CD4-positive, alpha-beta memory T cell (primary cell): ENCODE results near the gene DDIT3. TPM values are rescaled to one million over a fixed set of nuclear protein-coding genes. Genes with fewer than 3 reads are reported as not detected.

Experiments
- CTCF ChIA-PET: fragments of 350-600 bp; sonication (Branson Sonifier 250); formaldehyde crosslinking; loops from one replicate; lab custom pipeline; 2021; ENCODE audit warnings: inconsistent platforms; ENCODE audit not compliant: partially characterized antibody; lab: Charles Lee
- POLR2A ChIA-PET: fragments of 350-600 bp; sonication (Branson Sonifier 250); formaldehyde crosslinking; loops from one replicate; lab custom pipeline; 2021; ENCODE audit not compliant: partially characterized antibody; lab: Charles Lee
- DNase-seq, 5 donors: peaks; one replicate each; pipeline versions ENCODE4 v3.0.0 to v3.0.0-alpha.2; 2020 to 2022; ENCODE audit warnings: mixed read lengths in 1 of 5
- H3K27ac ChIP-seq: one replicate; pipeline ENCODE4 v1.7.0; 2013; ENCODE audit warnings: low read depth, low read length
- H3K27me3 ChIP-seq: 2 replicates; pipeline ENCODE4 v1.7.0; 2013; ENCODE audit warnings: mild to moderate bottlenecking, low read length, moderate library complexity; ENCODE audit not compliant: insufficient read depth
- H3K36me3 ChIP-seq: 2 replicates; pipeline ENCODE4 v1.7.0; 2013; ENCODE audit warnings: mild to moderate bottlenecking, low read length, moderate library complexity; ENCODE audit not compliant: insufficient read depth
- H3K4me1 ChIP-seq: 2 replicates; pipeline ENCODE4 v1.7.0; 2013; ENCODE audit warnings: mild to moderate bottlenecking, low read length, moderate library complexity; ENCODE audit not compliant: insufficient read depth
- H3K4me3 ChIP-seq, 2 donors: one replicate each; pipeline ENCODE4 v1.7.0; 2013; ENCODE audit warnings: low read length in 2 of 2, mild to moderate bottlenecking in 1 of 2
- H3K9me3 ChIP-seq, 2 donors: one replicate each; pipeline ENCODE4 v1.7.0; 2013; ENCODE audit warnings: low read length in 2 of 2, control low read depth in 1 of 2; ENCODE audit not compliant: control insufficient read depth in 1 of 2
- H3K27ac Mint-ChIP-seq, 7 donors: one replicate each; pipeline ENCODE4 v1.8.0; 2020 to 2021; ENCODE audit warnings: mixed read lengths in 7 of 7, mild to moderate bottlenecking in 6 of 7, inconsistent platforms in 3 of 7, moderate library complexity in 3 of 7
- H3K27me3 Mint-ChIP-seq, 2 donors: one replicate each; pipeline ENCODE4 v1.8.0; 2020 to 2021; ENCODE audit warnings: mixed read lengths in 2 of 2
- H3K36me3 Mint-ChIP-seq, 2 donors: one replicate each; pipeline ENCODE4 v1.8.0; 2020 to 2021; ENCODE audit warnings: mixed read lengths in 2 of 2, inconsistent platforms in 1 of 2, mild to moderate bottlenecking in 1 of 2
- H3K4me1 Mint-ChIP-seq, 4 donors: one replicate each; pipeline ENCODE4 v1.8.0; 2020 to 2021; ENCODE audit warnings: mixed read lengths in 4 of 4, mild to moderate bottlenecking in 1 of 4
- H3K4me3 Mint-ChIP-seq, 8 donors: one replicate each; pipeline ENCODE4 v1.8.0; 2020 to 2021; ENCODE audit warnings: mixed read lengths in 8 of 8, mild to moderate bottlenecking in 7 of 8, moderate library complexity in 6 of 8, inconsistent platforms in 3 of 8
- H3K9me3 Mint-ChIP-seq, 8 donors: one replicate each; pipeline ENCODE4 v1.8.0; 2020 to 2021; ENCODE audit warnings: mixed read lengths in 8 of 8, mild to moderate bottlenecking in 5 of 8, inconsistent platforms in 3 of 8, moderate library complexity in 1 of 8
- intact Hi-C: fragments of 100-400 bp; cut with micrococcal nuclease; formaldehyde crosslinking; loops from one replicate; pipeline ENCODE4 v1.15.1; 2023
- polyA plus RNA-seq, 2 donors: library from polyadenylated mRNA; unstranded; fragments of 300-500 nt; fragmentation: Illumina TruSeq; gene quantifications; one replicate each; pipeline ENCODE4 v1.2.3, GENCODE V29; 2021
- total RNA-seq, 2 experiments: library from RNA; stranded (reverse); gene quantifications; one replicate each; pipeline ENCODE4 v1.2.3, GENCODE V29; 2021

Gene DDIT3
- total and polyA plus RNA-seq, 4 experiments from 2014 or later, result 15.4 to 40.8 (median 30.7) TPM

DNA sequence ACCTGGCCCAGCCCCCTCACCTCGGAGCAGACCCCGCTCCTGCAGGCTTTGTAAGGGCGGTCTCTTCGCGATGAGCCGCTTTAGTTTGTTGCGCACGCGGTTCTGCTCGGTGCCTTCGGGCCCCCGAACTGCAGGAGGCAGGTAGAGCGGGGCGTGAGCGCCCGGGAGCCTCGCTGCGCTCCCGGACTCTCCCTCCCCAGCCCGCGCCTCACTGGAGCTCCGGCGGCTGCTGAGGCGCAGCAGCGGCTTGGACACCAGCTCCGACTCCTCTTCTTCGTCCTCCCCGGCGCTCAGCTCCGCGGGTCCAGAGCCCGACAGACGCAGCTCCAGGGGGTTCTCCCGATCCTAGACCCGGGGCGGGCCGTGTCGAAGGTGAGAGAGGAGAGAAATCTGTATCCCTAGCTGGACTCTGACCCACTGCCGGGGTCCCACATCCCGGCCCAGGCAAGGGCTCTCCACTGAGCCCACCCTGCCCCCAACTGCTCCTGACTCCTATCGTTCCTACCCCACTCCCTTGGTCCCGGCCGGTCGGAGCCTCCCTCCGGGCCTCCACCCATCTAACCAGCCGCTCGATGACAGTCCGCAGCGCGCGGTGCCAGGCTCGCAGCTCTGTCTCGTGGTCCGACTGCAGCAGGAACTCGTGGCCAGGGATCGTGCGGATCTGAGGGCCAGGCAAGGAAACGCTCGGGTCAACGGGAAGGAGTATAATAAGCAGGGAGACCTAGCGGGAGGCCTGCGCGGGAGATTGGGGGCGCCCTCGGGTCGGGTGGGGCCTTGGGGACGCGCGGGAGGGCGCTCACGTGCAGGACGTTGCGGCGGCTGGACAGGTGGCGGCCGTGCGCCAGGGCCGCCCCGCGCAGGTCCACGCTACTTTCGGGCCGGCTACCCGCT, 44.8 kb downstream of the DDIT3 start:
- intact Hi-C loops, result loop anchor here (2.0 to 5.0 kb wide), 2 partner anchors 71 to 267 kb away; partner anchors contain the start of gene DCTN2
- Histone ChIP-seq H3K4me3 (peak overlapping the region; percentile 91 to 97), H3K27ac (peak overlapping the region; percentile 86), H3K9me3 (no peaks in the 10 kb centered on the region), H3K36me3 (peaks cover 43% of the 10 kb centered on the region), H3K27me3 (no peaks in the 10 kb centered on the region), H3K4me1 (peaks cover 75% of the 10 kb centered on the region)
- peaks cover 42 to 64% of the 10 kb centered on the region in 2 donors for H3K36me3 Mint-ChIP-seq
- H3K27me3 Mint-ChIP-seq, result no peaks in the 10 kb centered on the region
- CTCF ChIA-PET, result interaction anchor here (0.6 to 10.7 kb wide), 9 partner anchors 9 to 109 kb away, joined by 3 to 204 read pairs (median 4); partner anchors contain the start of genes GLI1, INHBE and MARS1
- H3K9me3 Mint-ChIP-seq, result peaks cover 0 to 3% (median 0%) of the 10 kb centered on the region in 8 donors
- DNase-seq, result peak in 1 of 5 donors; percentile 27
- peaks cover 45 to 81% (median 63%) of the 10 kb centered on the region in 4 donors for H3K4me1 Mint-ChIP-seq
- POLR2A ChIA-PET, result interaction anchor here (1.3 to 10.2 kb wide), 5 partner anchors 13 to 266 kb away, joined by 3 to 225 read pairs (median 75); partner anchors contain the start of genes DDIT3, GLI1 and MARS1
- peak overlapping the region; percentile 46 to 99 (median 98) for H3K4me3 Mint-ChIP-seq
- H3K27ac Mint-ChIP-seq, result peak overlapping the region in 3 of 7 donors; percentile 98 to 100 (median 99)

DNA sequence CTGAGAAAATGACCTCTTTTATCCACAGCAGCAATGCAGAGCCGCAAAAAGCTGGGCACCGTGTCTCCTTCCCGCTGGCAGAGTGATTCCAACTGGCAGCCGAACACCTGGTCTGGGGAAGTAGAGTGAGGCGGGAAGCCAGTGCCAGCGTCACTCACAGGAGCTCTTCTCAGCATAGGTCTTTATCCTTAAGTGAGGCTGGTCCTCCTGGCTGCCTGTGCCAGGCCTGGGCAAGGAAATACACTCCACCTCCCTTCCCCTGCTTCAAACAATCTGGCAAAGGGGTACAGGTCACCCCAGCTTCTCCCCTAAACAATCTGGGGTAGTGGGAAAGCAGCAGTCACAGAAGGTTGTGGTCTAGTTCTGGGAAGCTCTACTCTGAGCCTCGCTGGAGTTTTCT, 45.5 kb downstream of the DDIT3 start:
- Histone ChIP-seq H3K27me3 (no peaks in the 10 kb centered on the region), H3K36me3 (peaks cover 50% of the 10 kb centered on the region), H3K4me3 (no peak overlapping the region), H3K27ac (no peak overlapping the region), H3K9me3 (no peaks in the 10 kb centered on the region), H3K4me1 (peaks cover 69% of the 10 kb centered on the region)
- peaks cover 41 to 74% (median 57%) of the 10 kb centered on the region in 4 donors for H3K4me1 Mint-ChIP-seq
- ChIA-PET CTCF (interaction anchor here (1.5 to 10.7 kb wide), 5 partner anchors 10 to 110 kb away, joined by 4 to 204 read pairs (median 29); partner anchors contain the start of genes GLI1, INHBE and MARS1), POLR2A (interaction anchor here (1.3 to 10.2 kb wide), 4 partner anchors 12 to 267 kb away, joined by 3 to 225 read pairs (median 78); partner anchors contain the start of genes DDIT3, GLI1 and MARS1)
- no peak for DNase-seq
- H3K27ac Mint-ChIP-seq, result peak overlapping the region; percentile 60 to 94 (median 82)
- H3K27me3 Mint-ChIP-seq, result no peaks in the 10 kb centered on the region
- peaks cover 0 to 3% (median 0%) of the 10 kb centered on the region in 8 donors for H3K9me3 Mint-ChIP-seq
- H3K36me3 Mint-ChIP-seq, result peaks cover 42 to 65% of the 10 kb centered on the region in 2 donors
- intact Hi-C loops, result loop anchor here (5.0 kb wide), 1 partner anchor 267 kb away; no protein-coding TSS in a partner anchor
- H3K4me3 Mint-ChIP-seq, result peak overlapping the region; percentile 68 to 85 (median 79)

DNA sequence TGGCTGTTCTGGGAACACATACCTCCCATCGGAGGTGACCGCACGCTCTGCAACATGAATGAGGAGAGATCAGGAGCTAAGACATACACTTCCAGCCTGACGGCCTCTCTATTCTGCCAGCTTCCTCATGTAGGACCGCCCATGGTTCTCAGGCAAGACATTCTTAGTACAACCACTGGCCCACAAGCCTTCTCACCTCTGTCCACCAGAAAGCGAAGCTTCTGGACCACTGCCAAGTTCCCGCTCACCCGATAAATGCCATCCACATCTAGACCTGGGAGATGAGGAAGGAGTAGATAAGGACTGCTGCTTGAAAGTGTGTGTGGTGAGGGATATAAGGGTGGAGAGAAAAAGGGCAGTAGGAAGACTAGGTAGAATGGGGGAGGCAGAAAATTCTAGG, 45.9 kb downstream of the DDIT3 start:
- Histone ChIP-seq H3K27me3 (no peaks in the 10 kb centered on the region), H3K4me1 (peaks cover 64% of the 10 kb centered on the region), H3K27ac (no peak overlapping the region), H3K36me3 (peaks cover 54% of the 10 kb centered on the region), H3K4me3 (no peak overlapping the region), H3K9me3 (no peaks in the 10 kb centered on the region)
- intact Hi-C loops, result no loop called here
- Mint-ChIP-seq H3K4me1 (peaks cover 37 to 70% (median 53%) of the 10 kb centered on the region in 4 donors), H3K9me3 (peaks cover 0 to 3% (median 0%) of the 10 kb centered on the region in 8 donors), H3K4me3 (peak overlapping the region; percentile 71 to 85 (median 79)), H3K36me3 (peaks cover 42 to 70% of the 10 kb centered on the region in 2 donors), H3K27ac (peak overlapping the region; percentile 60 to 94 (median 82)), H3K27me3 (no peaks in the 10 kb centered on the region)
- DNase-seq, result no peak
- ChIA-PET POLR2A (interaction anchor here (1.3 to 10.2 kb wide), 4 partner anchors 12 to 267 kb away, joined by 3 to 225 read pairs (median 78); partner anchors contain the start of genes DDIT3, GLI1 and MARS1), CTCF (interaction anchor here (1.3 to 10.7 kb wide), 5 partner anchors 10 to 29 kb away, joined by 3 to 204 read pairs (median 29); partner anchors contain the start of genes GLI1, INHBE and MARS1)

DNA sequence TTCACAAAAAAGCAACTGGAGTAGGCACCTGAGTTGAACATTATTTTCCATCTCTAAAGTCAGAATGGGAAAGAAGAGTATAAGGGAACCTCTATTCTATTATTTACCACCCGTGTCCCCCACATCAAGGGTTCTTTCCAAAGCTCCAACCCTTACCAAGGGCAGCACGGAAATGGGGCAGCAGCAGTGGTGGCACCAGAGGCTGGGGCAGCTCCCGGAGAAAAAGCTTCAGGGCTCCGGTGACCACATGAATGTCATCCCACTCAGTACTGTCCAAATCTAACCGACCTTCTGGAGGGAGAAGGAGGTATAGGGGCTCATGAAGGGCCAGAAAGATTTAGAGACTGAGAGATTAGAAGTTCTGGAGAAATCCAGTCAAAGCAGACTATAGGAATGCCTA, 46.4 kb downstream of the DDIT3 start:
- no peak overlapping the region for H3K4me3 ChIP-seq
- H3K27me3 ChIP-seq, result no peaks in the 10 kb centered on the region
- POLR2A ChIA-PET, result interaction anchor here (7.0 to 10.2 kb wide), 2 partner anchors 12 to 14 kb away, joined by 75 to 225 read pairs; partner anchors contain the start of genes GLI1 and MARS1
- H3K27ac Mint-ChIP-seq, result peak overlapping the region; percentile 60 to 92 (median 82)
- H3K9me3 Mint-ChIP-seq, result no peaks in the 10 kb centered on the region
- H3K36me3 Mint-ChIP-seq, result peaks cover 46 to 75% of the 10 kb centered on the region in 2 donors
- no peak for DNase-seq
- peaks cover 31 to 64% (median 48%) of the 10 kb centered on the region in 4 donors for H3K4me1 Mint-ChIP-seq
- no peaks in the 10 kb centered on the region for H3K27me3 Mint-ChIP-seq
- peaks cover 59% of the 10 kb centered on the region for H3K4me1 ChIP-seq
- no peaks in the 10 kb centered on the region for H3K9me3 ChIP-seq
- peak overlapping the region in 7 of 8 donors; percentile 14 to 85 (median 78) for H3K4me3 Mint-ChIP-seq
- CTCF ChIA-PET, result interaction anchor here (1.3 to 10.7 kb wide), 5 partner anchors 11 to 30 kb away, joined by 3 to 204 read pairs (median 29); partner anchors contain the start of genes GLI1, INHBE and MARS1
- peaks cover 59% of the 10 kb centered on the region for H3K36me3 ChIP-seq
- H3K27ac ChIP-seq, result no peak overlapping the region
- intact Hi-C loops, result no loop called here

DNA sequence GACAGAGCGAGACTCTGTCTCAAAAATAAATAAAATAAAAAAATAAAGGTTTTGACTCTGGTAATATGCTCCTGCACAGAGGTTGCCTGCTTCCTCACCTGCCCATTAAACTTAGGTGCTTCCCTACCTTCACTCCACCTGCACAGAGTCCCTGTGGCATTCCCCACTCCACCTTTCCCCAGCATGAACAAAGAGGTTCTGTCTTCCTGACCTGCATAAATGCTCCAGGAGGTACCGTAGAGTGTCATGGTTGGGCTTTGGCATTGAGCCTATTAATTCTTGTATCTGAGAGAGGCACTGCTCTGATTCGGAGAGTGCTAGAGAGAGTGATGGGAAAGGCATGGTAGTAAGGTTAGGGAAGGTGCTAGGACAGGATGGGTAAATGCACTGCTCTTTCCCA, 46.9 kb downstream of the DDIT3 start:
- H3K4me1 Mint-ChIP-seq, result peaks cover 27 to 61% (median 44%) of the 10 kb centered on the region in 4 donors
- no peak overlapping the region for H3K27ac ChIP-seq
- H3K27ac Mint-ChIP-seq, result peak overlapping the region in 6 of 7 donors; percentile 60 to 92 (median 84)
- no peak overlapping the region for H3K4me3 ChIP-seq
- no peaks in the 10 kb centered on the region for H3K27me3 ChIP-seq
- no peaks in the 10 kb centered on the region for H3K9me3 ChIP-seq
- peaks cover 49 to 75% of the 10 kb centered on the region in 2 donors for H3K36me3 Mint-ChIP-seq
- peak overlapping the region in 6 of 8 donors; percentile 0 to 84 (median 55) for H3K4me3 Mint-ChIP-seq
- peak in 1 of 5 donors; percentile 27 for DNase-seq
- peaks cover 59% of the 10 kb centered on the region for H3K36me3 ChIP-seq
- peaks cover 0 to under 1% (median 0%) of the 10 kb centered on the region in 8 donors for H3K9me3 Mint-ChIP-seq
- no peaks in the 10 kb centered on the region for H3K27me3 Mint-ChIP-seq
- H3K4me1 ChIP-seq, result peaks cover 54% of the 10 kb centered on the region
- ChIA-PET CTCF (interaction anchor here (1.3 to 10.7 kb wide), 4 partner anchors 11 to 30 kb away, joined by 3 to 204 read pairs (median 29); partner anchors contain the start of genes GLI1, INHBE and MARS1), POLR2A (interaction anchor here (7.0 to 10.2 kb wide), 2 partner anchors 11 to 15 kb away, joined by 75 to 225 read pairs; partner anchors contain the start of genes GLI1 and MARS1)
- intact Hi-C loops, result no loop called here

DNA sequence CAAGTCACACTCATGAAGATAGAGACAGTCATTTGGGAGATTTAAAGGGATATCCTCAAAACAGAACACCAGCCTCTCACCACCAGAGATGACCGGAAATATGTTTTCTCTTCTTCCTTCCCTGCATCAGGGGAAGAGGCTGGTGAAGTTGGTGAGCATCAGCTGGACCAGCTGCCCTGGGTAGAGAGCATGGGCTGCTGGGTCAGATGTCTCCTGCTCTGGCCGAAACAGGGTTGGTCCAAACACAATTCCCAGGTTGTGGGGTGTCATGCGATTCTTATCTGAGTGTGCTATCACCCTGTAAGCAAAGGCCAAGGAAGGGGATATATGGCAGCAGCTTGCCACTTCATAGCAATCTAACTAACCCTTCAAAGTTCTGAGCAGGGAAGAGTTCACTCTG, 47.9 kb downstream of the DDIT3 start:
- H3K27ac ChIP-seq, result no peak overlapping the region
- H3K36me3 ChIP-seq, result peaks cover 59% of the 10 kb centered on the region
- no peak overlapping the region for H3K4me3 ChIP-seq
- ChIA-PET CTCF (interaction anchor here (1.3 to 1.9 kb wide), 4 partner anchors 9 to 111 kb away, joined by 4 to 15 read pairs (median 5); no protein-coding TSS in a partner anchor), POLR2A (interaction anchor here (1.3 to 1.8 kb wide), 3 partner anchors 10 to 48 kb away, joined by 3 to 6 read pairs (median 4); partner anchors contain the start of gene DDIT3)
- H3K4me1 Mint-ChIP-seq, result peaks cover 24 to 57% (median 41%) of the 10 kb centered on the region in 4 donors
- H3K36me3 Mint-ChIP-seq, result peaks cover 56 to 70% of the 10 kb centered on the region in 2 donors
- H3K9me3 ChIP-seq, result no peaks in the 10 kb centered on the region
- H3K27me3 Mint-ChIP-seq, result no peaks in the 10 kb centered on the region
- peaks cover 48% of the 10 kb centered on the region for H3K4me1 ChIP-seq
- peak overlapping the region in 3 of 8 donors; percentile 3 to 54 (median 13) for H3K4me3 Mint-ChIP-seq
- H3K27ac Mint-ChIP-seq, result peak overlapping the region in 5 of 7 donors; percentile 40 to 75 (median 68)
- DNase-seq, result no peak
- H3K27me3 ChIP-seq, result no peaks in the 10 kb centered on the region
- H3K9me3 Mint-ChIP-seq, result peaks cover 0 to 2% (median 0%) of the 10 kb centered on the region in 8 donors
- intact Hi-C loops, result no loop called here
